A673 (cell line): ENCODE data around the gene CHMP2A.

ENCODE experiments used
- EZH2 ChIP-seq: fragments of 200-600 bp; sonication (generic); IDR thresholded peaks from 2 replicates; pipeline ENCODE4 v1.6.1; 2017; ENCODE audit warnings: borderline replicate concordance, low read depth, mild to moderate bottlenecking, mixed read lengths, antibody characterized with exemption, low read length; ENCODE audit not compliant: poor library complexity, severe bottlenecking
- TF ChIP-seq, protein P1 (sequence below): fragments of 300-800, 200-600 bp; sonication (generic); conservative IDR thresholded peaks from 2 replicates; pipeline ENCODE4 v1.5.1; 2017; ENCODE audit warnings: low read depth, mild to moderate bottlenecking, antibody characterized with exemption, low read length, moderate library complexity, mixed read lengths

DNA sequence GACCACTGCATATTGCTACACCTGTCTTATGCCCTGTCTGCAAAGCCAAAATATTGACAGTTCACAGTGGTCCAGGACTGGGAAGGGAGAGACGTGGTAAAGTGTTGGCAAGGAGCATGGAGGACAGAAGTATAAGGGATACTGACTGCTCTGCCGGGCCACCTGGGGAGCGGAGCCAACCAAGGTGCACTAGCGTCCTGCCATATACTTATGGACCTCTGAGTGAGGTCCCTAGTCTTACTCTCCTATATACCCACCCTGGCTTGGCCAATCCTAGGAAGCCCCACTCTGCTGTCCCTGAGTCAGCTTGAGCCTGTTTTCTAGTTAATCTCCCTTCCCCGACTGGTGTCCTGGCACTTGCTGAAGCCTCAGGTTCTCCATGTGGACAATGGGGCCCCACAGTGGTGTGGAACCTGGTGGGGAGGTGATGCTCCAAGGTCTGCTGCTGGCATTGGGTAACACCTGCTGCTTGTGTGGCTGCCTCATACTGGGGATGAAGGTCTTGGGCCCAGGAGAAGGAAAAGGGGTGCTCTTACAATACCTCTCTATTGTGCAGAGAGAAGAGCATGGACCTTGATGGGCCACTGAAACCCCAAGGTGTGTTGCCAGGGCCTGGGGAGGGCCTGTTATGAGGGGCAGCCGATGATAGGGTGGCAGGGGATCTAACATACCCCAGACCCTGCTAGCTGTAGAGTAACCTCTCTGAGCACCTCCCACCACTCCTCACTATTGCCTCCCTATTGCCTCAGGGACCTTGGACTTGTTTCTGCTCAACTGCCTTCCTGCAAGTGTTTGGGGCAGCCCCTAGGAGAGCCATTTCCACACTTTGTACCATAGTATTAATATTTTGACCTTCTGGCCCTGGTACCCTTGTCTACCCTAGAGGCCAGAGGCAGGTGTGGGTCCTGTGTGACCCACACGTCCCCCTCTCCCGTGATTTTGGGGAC, 17.8 kb downstream of the CHMP2A start:
- TF ChIP-seq, protein P1, sequence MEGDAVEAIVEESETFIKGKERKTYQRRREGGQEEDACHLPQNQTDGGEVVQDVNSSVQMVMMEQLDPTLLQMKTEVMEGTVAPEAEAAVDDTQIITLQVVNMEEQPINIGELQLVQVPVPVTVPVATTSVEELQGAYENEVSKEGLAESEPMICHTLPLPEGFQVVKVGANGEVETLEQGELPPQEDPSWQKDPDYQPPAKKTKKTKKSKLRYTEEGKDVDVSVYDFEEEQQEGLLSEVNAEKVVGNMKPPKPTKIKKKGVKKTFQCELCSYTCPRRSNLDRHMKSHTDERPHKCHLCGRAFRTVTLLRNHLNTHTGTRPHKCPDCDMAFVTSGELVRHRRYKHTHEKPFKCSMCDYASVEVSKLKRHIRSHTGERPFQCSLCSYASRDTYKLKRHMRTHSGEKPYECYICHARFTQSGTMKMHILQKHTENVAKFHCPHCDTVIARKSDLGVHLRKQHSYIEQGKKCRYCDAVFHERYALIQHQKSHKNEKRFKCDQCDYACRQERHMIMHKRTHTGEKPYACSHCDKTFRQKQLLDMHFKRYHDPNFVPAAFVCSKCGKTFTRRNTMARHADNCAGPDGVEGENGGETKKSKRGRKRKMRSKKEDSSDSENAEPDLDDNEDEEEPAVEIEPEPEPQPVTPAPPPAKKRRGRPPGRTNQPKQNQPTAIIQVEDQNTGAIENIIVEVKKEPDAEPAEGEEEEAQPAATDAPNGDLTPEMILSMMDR = no peak
- no peak for TF ChIP-seq EZH2
